ENCODE measurements around the gene GRIK5.

GRIK5 gene

DNA sequence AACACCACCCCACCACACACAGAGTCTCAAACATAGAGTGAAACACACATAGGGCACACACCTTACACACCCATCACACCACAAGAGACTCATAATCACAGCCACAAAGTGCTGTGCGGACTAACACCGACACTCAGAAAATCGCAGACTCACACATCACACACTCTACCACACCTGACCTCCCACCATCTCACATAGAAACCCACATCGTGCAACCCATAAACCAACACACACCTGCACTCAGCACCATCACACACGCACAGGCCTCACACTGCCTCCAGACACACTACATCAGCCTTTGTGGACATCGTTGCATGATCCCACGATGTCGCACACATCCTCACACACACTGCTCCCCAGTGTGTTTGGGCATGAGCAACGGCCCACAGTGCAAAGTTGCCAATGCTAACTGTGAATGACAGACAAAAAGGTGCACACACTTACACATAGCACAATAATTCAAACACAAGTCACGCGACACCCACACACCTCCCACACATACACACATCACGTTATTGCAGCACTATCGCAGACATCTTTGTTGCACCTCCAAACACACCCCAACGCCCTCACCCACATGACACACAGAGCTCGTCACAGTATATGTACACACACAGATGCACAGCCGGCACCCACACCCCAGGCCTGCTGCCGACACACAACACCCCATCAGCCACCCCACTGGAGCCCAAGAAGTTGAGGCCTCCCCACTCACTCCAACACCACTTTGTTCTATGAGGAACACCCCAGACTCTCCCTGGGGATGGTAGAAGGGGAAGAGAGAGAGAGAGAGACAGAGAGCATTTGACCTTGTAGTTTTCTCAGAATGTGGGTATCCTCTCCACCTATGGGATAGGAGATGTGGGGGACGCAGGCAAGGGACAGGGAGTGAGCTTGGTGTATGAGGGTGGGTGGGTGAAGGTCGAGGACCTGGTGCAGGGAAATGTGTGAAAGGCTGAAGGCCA, 74.7 kb downstream of the GRIK5 start:
- no peak overlapping the region for H3K4ac ChIP-seq (ENCODE audit: low read depth in 1 of 2, low read length in 2 of 2)
- no peak overlapping the region for H2AK5ac ChIP-seq (ENCODE audit: low read length, severe bottlenecking)
- no peak overlapping the region for H2BK120ac ChIP-seq (ENCODE audit: low read depth, low read length)
- WGBS: 80% methylated on average over 18 of the region's 19 CpGs
- peaks cover 18% of the 10 kb centered on the region for H3K4me1 ChIP-seq (ENCODE audit: control insufficient read depth, insufficient read depth, low read depth, low read length)
- H3K14ac ChIP-seq (ENCODE audit: low read length in 2 of 2): no peak overlapping the region
- no peaks in the 10 kb centered on the region for H3K36me3 ChIP-seq (ENCODE audit: control insufficient read depth in 1 of 2, insufficient read depth in 2 of 2, low read depth in 1 of 2, low read length in 2 of 2)
- H2AFZ ChIP-seq (ENCODE audit: low read depth, low read length): no peak overlapping the region
- H3K9me3 ChIP-seq (ENCODE audit: control insufficient read depth, low read length): no peaks in the 10 kb centered on the region
- no peak overlapping the region for H3K9ac ChIP-seq (ENCODE audit: low read length)
- no peak overlapping the region for H3K23ac ChIP-seq (ENCODE audit: low read length in 2 of 2)
- H2BK5ac ChIP-seq (ENCODE audit: low read depth, low read length, poor library complexity, severe bottlenecking): no peak overlapping the region
- H2BK15ac ChIP-seq (ENCODE audit: low read depth, poor library complexity, severe bottlenecking): no peak overlapping the region
- H3K4me3 ChIP-seq (ENCODE audit: insufficient read depth in 1 of 2, low read depth in 1 of 2, low read length in 2 of 2): no peak overlapping the region
- H3K27me3 ChIP-seq (ENCODE audit: control insufficient read depth in 1 of 2, insufficient read depth in 1 of 2, low read length in 2 of 2): peaks cover 73 to 81% of the 10 kb centered on the region in 2 experiments
- no peak overlapping the region for H3K18ac ChIP-seq (ENCODE audit: low read depth in 1 of 2, low read length in 2 of 2)
- no peak overlapping the region for H4K91ac ChIP-seq (ENCODE audit: low read length)
- H2BK12ac ChIP-seq (ENCODE audit: low read length in 2 of 2): no peak overlapping the region
- DNase-seq: no peak
- no peak overlapping the region for H3K4me2 ChIP-seq (ENCODE audit: low read length, poor library complexity, severe bottlenecking)
- H3K27ac ChIP-seq (ENCODE audit: low read length, poor library complexity, severe bottlenecking): no peak overlapping the region
- H3K79me1 ChIP-seq (replicated peaks; ENCODE audit: low read length, poor library complexity, severe bottlenecking): no peaks in the 10 kb centered on the region
- H4K8ac ChIP-seq (ENCODE audit: low read length): no peak overlapping the region

DNA sequence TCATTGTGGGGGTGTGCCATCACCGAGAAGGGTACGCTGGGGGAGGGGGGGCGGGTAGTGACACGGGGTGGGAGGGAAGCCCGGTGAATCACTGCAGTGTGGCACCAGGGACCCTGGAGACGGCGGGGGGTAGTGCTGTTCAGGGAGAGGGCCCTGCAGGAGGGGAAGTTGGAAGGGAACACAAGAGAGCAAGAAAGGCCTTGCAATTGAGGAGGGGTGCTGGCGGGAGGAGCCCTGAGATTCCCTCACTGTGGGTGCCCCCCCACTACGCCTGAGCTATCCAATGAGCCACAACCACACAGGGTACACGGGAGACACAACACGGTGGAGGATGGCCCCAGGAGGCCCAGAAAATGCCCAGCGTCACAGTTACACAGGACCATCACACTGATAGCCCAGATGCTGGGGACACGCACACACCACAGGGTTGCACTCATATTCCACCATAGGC, 75.5 kb downstream of the GRIK5 start:
- Histone ChIP-seq H3K27me3 (ENCODE audit: control insufficient read depth in 1 of 2, insufficient read depth in 1 of 2, low read length in 2 of 2) (peaks cover 71 to 80% of the 10 kb centered on the region in 2 experiments), H3K4me3 (ENCODE audit: insufficient read depth in 1 of 2, low read depth in 1 of 2, low read length in 2 of 2) (no peak overlapping the region), H3K36me3 (ENCODE audit: control insufficient read depth in 1 of 2, insufficient read depth in 2 of 2, low read depth in 1 of 2, low read length in 2 of 2) (no peaks in the 10 kb centered on the region), H3K4me2 (ENCODE audit: low read length, poor library complexity, severe bottlenecking) (no peak overlapping the region), H2BK120ac (ENCODE audit: low read depth, low read length) (no peak overlapping the region), H3K9ac (ENCODE audit: low read length) (no peak overlapping the region), H3K9me3 (ENCODE audit: control insufficient read depth, low read length) (no peaks in the 10 kb centered on the region), H2BK15ac (ENCODE audit: low read depth, poor library complexity, severe bottlenecking) (no peak overlapping the region), H3K27ac (ENCODE audit: low read length, poor library complexity, severe bottlenecking) (no peak overlapping the region), H2BK5ac (ENCODE audit: low read depth, low read length, poor library complexity, severe bottlenecking) (no peak overlapping the region), H3K18ac (ENCODE audit: low read depth in 1 of 2, low read length in 2 of 2) (no peak overlapping the region), H3K23ac (ENCODE audit: low read length in 2 of 2) (no peak overlapping the region), H4K91ac (ENCODE audit: low read length) (no peak overlapping the region), H2AFZ (ENCODE audit: low read depth, low read length) (no peak overlapping the region), H2BK12ac (ENCODE audit: low read length in 2 of 2) (no peak overlapping the region), H3K14ac (ENCODE audit: low read length in 2 of 2) (no peak overlapping the region), H4K8ac (ENCODE audit: low read length) (no peak overlapping the region), H2AK5ac (ENCODE audit: low read length, severe bottlenecking) (no peak overlapping the region), H3K4me1 (ENCODE audit: control insufficient read depth, insufficient read depth, low read depth, low read length) (peaks cover 18% of the 10 kb centered on the region), H3K79me1 (replicated peaks; ENCODE audit: low read length, poor library complexity, severe bottlenecking) (no peaks in the 10 kb centered on the region), H3K4ac (ENCODE audit: low read depth in 1 of 2, low read length in 2 of 2) (no peak overlapping the region)
- WGBS: 29% methylated on average over 11 of the region's 13 CpGs
- no peak for DNase-seq

DNA sequence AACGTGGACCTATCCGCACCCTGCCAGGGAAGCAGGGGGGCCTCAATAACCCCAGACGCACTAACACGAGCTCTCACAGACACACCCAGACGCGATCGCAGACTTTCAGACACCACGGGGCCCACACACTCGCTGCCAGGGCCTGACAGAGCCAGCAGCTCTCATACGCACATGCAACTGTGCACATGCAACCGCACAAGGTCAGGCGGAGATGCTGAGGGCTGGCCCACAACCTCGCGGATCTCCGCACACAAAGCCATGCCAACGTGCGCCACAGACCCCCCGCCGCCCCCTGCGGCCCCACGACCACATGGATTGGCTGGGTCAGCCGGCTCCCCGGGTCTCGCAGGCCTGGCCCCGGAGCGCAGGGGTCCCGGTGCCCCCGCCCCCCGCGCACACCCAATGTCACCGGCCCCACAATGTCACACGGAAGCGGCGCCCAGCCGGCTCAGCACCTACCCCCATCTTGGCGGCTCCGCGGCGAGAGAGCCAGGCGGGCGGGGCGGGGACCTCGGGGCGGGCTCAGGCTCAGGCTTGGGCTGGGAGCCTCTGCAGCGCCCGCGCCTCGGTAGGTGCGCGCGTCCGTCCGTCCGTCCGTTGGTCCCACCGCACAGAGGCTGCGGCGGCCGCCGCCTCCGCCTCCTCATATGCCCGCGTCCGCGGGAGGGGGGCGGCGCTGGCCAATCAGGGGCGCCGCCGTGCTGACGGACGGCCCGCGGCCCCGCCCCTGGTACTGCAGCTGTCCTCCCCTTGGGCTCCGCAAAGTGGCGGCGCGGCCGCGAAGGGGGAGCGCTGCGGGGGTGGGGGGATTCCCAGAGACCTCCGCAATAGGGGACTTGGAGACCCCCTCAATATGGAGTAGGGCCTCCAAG, 76.2 kb downstream of the GRIK5 start, which contains the start of gene ATP1A3:
Gene ATP1A3 (minus strand): TSS at position 619 of the 872 bp plus-strand sequence. CDS start 154 bp downstream, at position 465.
- Histone ChIP-seq H2BK120ac (ENCODE audit: low read depth, low read length) (no peak within 1 kb of the TSS), H3K23ac (ENCODE audit: low read length in 2 of 2) (no peak within 1 kb of the TSS), H3K9ac (ENCODE audit: low read length) (no peak within 1 kb of the TSS), H4K91ac (ENCODE audit: low read length) (no peak within 1 kb of the TSS), H2AFZ (ENCODE audit: low read depth, low read length) (no peak within 1 kb of the TSS), H3K4me2 (ENCODE audit: low read length, poor library complexity, severe bottlenecking) (peak within 1 kb of the TSS; percentile 75), H3K14ac (ENCODE audit: low read length in 2 of 2) (no peak within 1 kb of the TSS), H2BK5ac (ENCODE audit: low read depth, low read length, poor library complexity, severe bottlenecking) (no peak within 1 kb of the TSS), H3K9me3 (ENCODE audit: control insufficient read depth, low read length) (no peaks in the 10 kb centered on the region), H2BK15ac (ENCODE audit: low read depth, poor library complexity, severe bottlenecking) (no peak within 1 kb of the TSS), H3K79me1 (replicated peaks; ENCODE audit: low read length, poor library complexity, severe bottlenecking) (no peaks in the 10 kb centered on the region), H3K27ac (ENCODE audit: low read length, poor library complexity, severe bottlenecking) (no peak within 1 kb of the TSS), H3K4me3 (ENCODE audit: insufficient read depth in 1 of 2, low read depth in 1 of 2, low read length in 2 of 2) (peak within 1 kb of the TSS; percentile 38 to 49), H2AK5ac (ENCODE audit: low read length, severe bottlenecking) (no peak within 1 kb of the TSS), H3K36me3 (ENCODE audit: control insufficient read depth in 1 of 2, insufficient read depth in 2 of 2, low read depth in 1 of 2, low read length in 2 of 2) (no peaks in the 10 kb centered on the region), H3K18ac (ENCODE audit: low read depth in 1 of 2, low read length in 2 of 2) (no peak within 1 kb of the TSS), H3K27me3 (ENCODE audit: control insufficient read depth in 1 of 2, insufficient read depth in 1 of 2, low read length in 2 of 2) (peaks cover 68 to 78% of the 10 kb centered on the region in 2 experiments), H3K4me1 (ENCODE audit: control insufficient read depth, insufficient read depth, low read depth, low read length) (peaks cover 16% of the 10 kb centered on the region), H3K4ac (ENCODE audit: low read depth in 1 of 2, low read length in 2 of 2) (no peak within 1 kb of the TSS), H2BK12ac (ENCODE audit: low read length in 2 of 2) (no peak within 1 kb of the TSS), H4K8ac (ENCODE audit: low read length) (no peak within 1 kb of the TSS)
- 2% methylated on average over 71 of the region's 84 CpGs for WGBS
- DNase-seq: peak; percentile 33

Data from mesenchymal stem cell (in vitro differentiated cells and primary cell).